GM18508 (cell line): ENCODE data around the gene PAX2.

Experiments
- ATAC-seq: cut with Tn5 transposase; IDR thresholded peaks from one replicate; pipeline ENCODE4 v1.9.1; 2021; ENCODE audit warnings: moderate number of reproducible peaks; ENCODE audit not compliant: insufficient read depth, unreplicated experiment

Gene PAX2

GRCh38 chr10:100829933-100830727 lies 84.7 kb downstream of the PAX2 start:
- no peak for ATAC-seq

GRCh38 chr10:100830728-100831111 lies 85.3 kb downstream of the PAX2 start:
- no peak for ATAC-seq

- no peak for ATAC-seq
These were observed 86.4 kb downstream of the PAX2 start for GRCh38 chr10:100831742-100832141.

GRCh38 chr10:100835810-100836209 lies 90.4 kb downstream of the PAX2 start:
- no peak for ATAC-seq

GRCh38 chr10:100836891-100837290 lies 91.5 kb downstream of the PAX2 start:
- no peak for ATAC-seq

GRCh38 chr10:100837300-100837699 lies 91.9 kb downstream of the PAX2 start:
- no peak for ATAC-seq

- ATAC-seq, result no peak
These were observed 93.6 kb downstream of the PAX2 start for GRCh38 chr10:100838986-100839385.

- no peak for ATAC-seq
These were observed 96.1 kb downstream of the PAX2 start for GRCh38 chr10:100841528-100841927.

- ATAC-seq, result no peak
These were observed 102.1 kb downstream of the PAX2 start for GRCh38 chr10:100847440-100847839.

- ATAC-seq, result no peak
These were observed 103.4 kb downstream of the PAX2 start for GRCh38 chr10:100848770-100849169.

GRCh38 chr10:100858261-100858660 lies 112.9 kb downstream of the PAX2 start:
- ATAC-seq, result no peak

GRCh38 chr10:100858747-100859483 lies 113.5 kb downstream of the PAX2 start:
- no peak for ATAC-seq

- ATAC-seq, result no peak
These were observed 114.0 kb downstream of the PAX2 start for GRCh38 chr10:100859484-100859763.

GRCh38 chr10:100863433-100863832 lies 118.1 kb downstream of the PAX2 start:
- no peak for ATAC-seq

- no peak for ATAC-seq
These were observed 118.9 kb downstream of the PAX2 start for GRCh38 chr10:100864036-100864885.

GRCh38 chr10:100864978-100865377 lies 119.6 kb downstream of the PAX2 start:
- ATAC-seq, result no peak

GRCh38 chr10:100866010-100866409 lies 120.6 kb downstream of the PAX2 start:
- ATAC-seq, result no peak

- no peak for ATAC-seq
These were observed 121.3 kb downstream of the PAX2 start for GRCh38 chr10:100866575-100867098.

GRCh38 chr10:100867261-100867963 lies 122.0 kb downstream of the PAX2 start:
- no peak for ATAC-seq

- no peak for ATAC-seq
These were observed 123.0 kb downstream of the PAX2 start for GRCh38 chr10:100868382-100868781.
